HepG2 (cell line): ENCODE measurements around the gene BCL2. TPM values are rescaled to one million over a fixed set of nuclear protein-coding genes. Genes with fewer than 3 reads are reported as not detected.

Experiments
- ATAC-seq: fragments of 200-7000 bp; cut with Tn5 transposase; 3 replicates; pipeline ENCODE4 v1.9.1; 2020; ENCODE audit warnings: mild to moderate bottlenecking, moderate library complexity
- BruUV-seq: library from RNA; stranded (reverse); fragments of 400-500 nt; replicated peaks from 2 replicates; lab custom pipeline; 2021; lab: Mats Ljungman, UMichigan
- CTCF ChIA-PET: fragments of 300-600 bp; formaldehyde crosslinking; extraction: SDS; loops from one replicate; lab custom pipeline; 2021; ENCODE audit warnings: low total read pairs, inconsistent platforms, low intra/inter-chr PET ratio; lab: Yijun Ruan, JAX
- POLR2A ChIA-PET: fragments of 350-600 bp; sonication (Branson Sonifier 250); formaldehyde crosslinking; loops from one replicate; lab custom pipeline; 2020; ENCODE audit warnings: antibody characterized with exemption, inconsistent platforms; lab: Yijun Ruan, JAX
- DNase-seq: peaks from one replicate; pipeline ENCODE4 v3.0.0-alpha.2; 2015; ENCODE audit warnings: low spot score
- FAIRE-seq: peaks from 3 replicates; lab custom pipeline; 2011; peaks lifted over from hg19 to GRCh38; lab: Jason Lieb, UNC
- H2AFZ ChIP-seq: one replicate; pipeline ENCODE4 v1.6.1; 2011; ENCODE audit warnings: low read length, inconsistent platforms
- H3K27ac ChIP-seq: fragments of 300-600 bp; 3 replicates; pipeline ENCODE4 v1.8.0; 2011; ENCODE audit warnings: mixed run types, mild to moderate bottlenecking, mixed read lengths, low read length, inconsistent platforms; ENCODE audit not compliant: insufficient read depth; ENCODE audit errors: extremely low read length
- H3K27me3 ChIP-seq, 2 experiments: fragments of 200-600 bp in 1 of 2; 2 replicates in 1 of 2; 3 replicates in 1 of 2; pipeline versions ENCODE4 v1.6.0 to v1.8.0; 2011; ENCODE audit warnings: low read length in 2 of 2, mild to moderate bottlenecking in 2 of 2, moderate library complexity in 2 of 2, inconsistent platforms in 1 of 2; ENCODE audit not compliant: insufficient read depth in 2 of 2, control insufficient read depth in 1 of 2
- H3K36me3 ChIP-seq, 2 experiments: fragments of 200-600 bp in 1 of 2; replicated peaks in 1 of 2; 2 replicates in 1 of 2; 3 replicates in 1 of 2; pipeline versions ENCODE4 v1.5.1 to v1.8.0; 2011; ENCODE audit warnings: low read length in 2 of 2, inconsistent platforms in 1 of 2; ENCODE audit not compliant: insufficient read depth in 2 of 2, control insufficient read depth in 1 of 2
- H3K4me1 ChIP-seq: 2 replicates; pipeline ENCODE4 v1.5.1; 2012; ENCODE audit warnings: low read length, inconsistent platforms; ENCODE audit not compliant: insufficient read depth
- H3K4me2 ChIP-seq: 2 replicates; pipeline ENCODE4 v1.6.0; 2011; ENCODE audit warnings: low read depth, low read length, inconsistent platforms
- H3K4me3 ChIP-seq, 3 experiments: fragments of 200-600 bp in 1 of 3; sonication (generic), shearing (Covaris generic) in 1 of 3; replicated peaks in 1 of 3; 2 replicates each; pipeline ENCODE4 v1.5.1; 2011 to 2016; ENCODE audit warnings: low read length in 3 of 3, inconsistent platforms in 2 of 3, low read depth in 2 of 3, mild to moderate bottlenecking in 2 of 3, control low read depth in 1 of 3, mixed read lengths in 1 of 3; ENCODE audit not compliant: insufficient read depth in 1 of 3
- H3K79me2 ChIP-seq: one replicate; pipeline ENCODE4 v1.6.1; 2011; ENCODE audit warnings: low read length, inconsistent platforms; ENCODE audit not compliant: insufficient read depth
- H3K9ac ChIP-seq: 2 replicates; pipeline ENCODE4 v1.6.0; 2011; ENCODE audit warnings: mild to moderate bottlenecking, low read depth, low read length, inconsistent platforms; ENCODE audit not compliant: insufficient read depth
- H3K9me3 ChIP-seq: 2 replicates; pipeline ENCODE4 v1.5.1; 2012; ENCODE audit warnings: mild to moderate bottlenecking, low read length
- H4K20me1 ChIP-seq: 2 replicates; pipeline ENCODE4 v1.6.0; 2011; ENCODE audit warnings: inconsistent platforms, mild to moderate bottlenecking, low read length, moderate library complexity; ENCODE audit not compliant: insufficient read depth
- ATF4 ChIP-seq, 2 experiments: fragments of 450-650 bp in 1 of 2; sonication (generic) in 1 of 2; formaldehyde crosslinking; IDR thresholded peaks; 2 replicates each; pipeline versions ENCODE4 v1.5.0 to v1.8.0; 2020 to 2022; ENCODE audit warnings: mild to moderate bottlenecking in 1 of 2, missing genetic modification reagents in 1 of 2
- HMGXB4 ChIP-seq, 2 experiments: sonication (generic) in 1 of 2; formaldehyde crosslinking in 1 of 2; IDR thresholded peaks; 2 replicates each; pipeline versions ENCODE4 v1.4.0 to v1.6.1; 2018 to 2020; ENCODE audit warnings: missing genetic modification reagents in 2 of 2, borderline replicate concordance in 1 of 2, low read depth in 1 of 2, mild to moderate bottlenecking in 1 of 2, missing biosample characterization in 1 of 2
- MIER3 ChIP-seq: IDR thresholded peaks from 2 replicates; pipeline ENCODE4 v1.6.1; 2016; ENCODE audit warnings: missing compliant biosample characterization, borderline replicate concordance
- REPIN1 ChIP-seq: sonication (generic); formaldehyde crosslinking; IDR thresholded peaks from 2 replicates; pipeline ENCODE4 v1.8.0; 2022; ENCODE audit warnings: missing genetic modification reagents, low read depth, mild to moderate bottlenecking, borderline replicate concordance
- SIX1 ChIP-seq: sonication (generic); formaldehyde crosslinking; IDR thresholded peaks from 2 replicates; pipeline ENCODE4 v1.4.0; 2020; ENCODE audit warnings: missing genetic modification reagents, borderline replicate concordance
- SP4 ChIP-seq: sonication (generic); formaldehyde crosslinking; IDR thresholded peaks from 2 replicates; pipeline ENCODE4 v1.8.1; 2023; ENCODE audit warnings: mild to moderate bottlenecking, missing genetic modification reagents
- SUZ12 ChIP-seq: fragments of 150-350 bp; IDR thresholded peaks from 2 replicates; pipeline ENCODE4 v1.6.1; 2014; ENCODE audit warnings: low read depth, low read length
- ZFP36 ChIP-seq: fragments of 150-350 bp; IDR thresholded peaks from 2 replicates; pipeline ENCODE4 v1.6.1; 2018; ENCODE audit warnings: borderline replicate concordance, low read length, low read depth; ENCODE audit not compliant: partially characterized antibody
- ZNF296 ChIP-seq: sonication (generic); formaldehyde crosslinking; conservative IDR thresholded peaks from 2 replicates; pipeline ENCODE4 v1.5.0; 2020; ENCODE audit warnings: mild to moderate bottlenecking, missing genetic modification reagents
- ZNF354B ChIP-seq: sonication (generic); formaldehyde crosslinking; IDR thresholded peaks from 2 replicates; pipeline ENCODE4 v1.8.0; 2022; ENCODE audit warnings: mild to moderate bottlenecking, missing genetic modification reagents
- ZNF781 ChIP-seq: sonication (generic); formaldehyde crosslinking; IDR thresholded peaks from 2 replicates; pipeline ENCODE4 v1.5.1; 2020; ENCODE audit warnings: borderline replicate concordance, mild to moderate bottlenecking, missing genetic modification reagents; ENCODE audit errors: not compliant biosample characterization
- ZNF879 ChIP-seq: sonication (generic); formaldehyde crosslinking; IDR thresholded peaks from 2 replicates; pipeline ENCODE4 v1.8.1; 2023; ENCODE audit warnings: missing genetic modification reagents
- WGBS: methylation state at CpG from one replicate; pipeline ENCODE4 v1.1.6; 2017; ENCODE audit warnings: low lambda C conversion rate; 5-methylcytosine and 5-hydroxymethylcytosine counted together
- in situ Hi-C: cut with HindIII; loops from 2 replicates; pipeline ENCODE4 v1.10.0; 2017; ENCODE audit warnings: low pct_unique_long_range_greater_than_20kb; ENCODE audit not compliant: extremely low pct_ligation_motif_present
- intact Hi-C: fragments of 100-400 bp; cut with micrococcal nuclease; formaldehyde crosslinking; loops from one replicate; pipeline ENCODE4 v1.10.0; 2022; ENCODE audit not compliant: unreplicated experiment
- polyA plus RNA-seq, 8 experiments: library from polyadenylated mRNA; depleted of rRNA in 3 of 8; stranded (reverse) in 7 of 8; unstranded in 1 of 8; fragments of >200 nt; fragmentation: Illumina TruSeq in 4 of 8; extraction: Trizol in 4 of 8; gene quantifications; 2 replicates each; pipeline versions ENCODE4 v1.2.1 to v1.2.3, GENCODE V29; 2011 to 2016; ENCODE audit warnings: low read depth in 4 of 8, missing spikeins in 1 of 8, mixed read lengths in 1 of 8; ENCODE audit not compliant: insufficient read depth in 1 of 8
- total RNA-seq, 5 experiments: library from RNA; depleted of rRNA; stranded (reverse); fragments of >200 nt; fragmentation: Illumina TruSeq; extraction: Trizol; gene quantifications; 2 replicates each; pipeline ENCODE4 v1.2.3, GENCODE V29; 2016; ENCODE audit warnings: low read depth in 1 of 5

Gene BCL2
- total and polyA plus RNA-seq, 2 of the 13 experiments (the other 11 are each of a cell fraction or from before 2014, with no cell fraction given): 0.07 to 0.53 TPM

- TF ChIP-seq ATF4 (CRISPR knock-in tag; IDR thresholded peaks at IDR 0.05): no peak
- TF ChIP-seq, all 625 proteins: peak for 0
Measured at GRCh38 chr18:63322206-63322605, 2.6 kb upstream of the BCL2 start (continued).

- Histone ChIP-seq H3K9ac (peak overlapping the region; percentile 70), H4K20me1 (no peaks in the 10 kb centered on the region), H3K36me3 (no peaks in the 10 kb centered on the region), H3K4me3 (peak overlapping the region in 2 of 3 experiments; percentile 67 to 80; a peak in 3 of 6 replicates), H3K4me2 (peak overlapping the region; percentile 92), H2AFZ (peak overlapping the region; percentile 55), H3K9me3 (no peaks in the 10 kb centered on the region), H3K79me2 (no peaks in the 10 kb centered on the region), H3K27me3 (peaks cover 0 to 26% of the 10 kb centered on the region in 2 experiments; a peak in 4 of 5 replicates), H3K27ac (no peak overlapping the region), H3K4me1 (peaks cover 46% of the 10 kb centered on the region)
- no TSS peak for BruUV-seq
- TF ChIP-seq ZNF354B (CRISPR knock-in tag): 0 out of 2 replicates have a peak, but pooled peaks have one; percentile 26
- no peak for TF ChIP-seq ZNF879
- in situ Hi-C loops (loop anchor here (5.0 kb wide), 1 partner anchor 304 kb away; no protein-coding TSS in a partner anchor), intact Hi-C loops (loop anchor here (2.0 to 5.0 kb wide), 4 partner anchors 46 to 204 kb away; partner anchors contain the start of genes KDSR and VPS4B)
- DNase-seq (no peak), FAIRE-seq (no peak), ATAC-seq (no peak)
- 56% methylated on average over 9 of the region's 9 CpGs for WGBS
- POLR2A ChIA-PET: interaction anchor here (1.4 kb wide), 1 partner anchor 46 kb away, joined by 5 read pairs; the partner anchor contains the start of gene KDSR
- CTCF ChIA-PET: no interaction called here
Measured at GRCh38 chr18:63321291-63321690, 1.7 kb upstream of the BCL2 start.

GRCh38 chr18:63320975-63321265 is 1.4 kb upstream of the BCL2 start:
- peak overlapping the region; percentile 70 for H3K9ac ChIP-seq
- WGBS: 2% methylated on average over 4 of the region's 16 CpGs
- peaks cover 0 to 26% of the 10 kb centered on the region in 2 experiments; a peak in 4 of 5 replicates for H3K27me3 ChIP-seq
- BruUV-seq: no TSS peak
- FAIRE-seq (no peak), DNase-seq (no peak), ATAC-seq (peak; percentile 57)
- peak overlapping the region; percentile 92 for H3K4me2 ChIP-seq
- ChIA-PET CTCF (interaction anchor here (0.9 kb wide), 1 partner anchor 305 kb away, joined by 3 read pairs; no protein-coding TSS in a partner anchor), POLR2A (interaction anchor here (1.4 kb wide), 1 partner anchor 47 kb away, joined by 5 read pairs; the partner anchor contains the start of gene KDSR)
- no peaks in the 10 kb centered on the region for H3K9me3 ChIP-seq
- no peaks in the 10 kb centered on the region for H3K79me2 ChIP-seq
- peak overlapping the region; percentile 56 to 80 (median 67); a peak in 5 of 6 replicates for H3K4me3 ChIP-seq
- H3K36me3 ChIP-seq: no peaks in the 10 kb centered on the region
- peaks cover 46% of the 10 kb centered on the region for H3K4me1 ChIP-seq
- in situ Hi-C loops (loop anchor here (5.0 kb wide), 1 partner anchor 304 kb away; no protein-coding TSS in a partner anchor), intact Hi-C loops (loop anchor here (2.0 to 5.0 kb wide), 4 partner anchors 46 to 204 kb away; partner anchors contain the start of genes KDSR and VPS4B)
- no peak overlapping the region for H3K27ac ChIP-seq
- no peaks in the 10 kb centered on the region for H4K20me1 ChIP-seq
- peak overlapping the region; percentile 55 for H2AFZ ChIP-seq
- TF ChIP-seq ZNF781 (peak; percentile 12), ZNF296 (CRISPR knock-in tag) (no peak), MIER3 (CRISPR knock-in tag) (no peak), SP4 (CRISPR knock-in tag) (no peak), SIX1 (CRISPR knock-in tag) (no peak), SUZ12 (no peak), HMGXB4 (CRISPR knock-in tag; IDR thresholded peaks at IDR 0.05; ENCODE audit: borderline replicate concordance in 1 of 2, low read depth in 1 of 2) (peak in 1 of 2 experiments; percentile 45; a peak in 1 of 4 replicates), REPIN1 (CRISPR knock-in tag) (no peak), ZFP36 (no peak)
